ENCODE data around the gene POMGNT2.

Gene POMGNT2

GRCh38 chr3:43105596-43106292 lies at the start of gene POMGNT2:
Gene POMGNT2, minus strand, starts transcription at chr3:43106079. Its CDS starts 24,648 bp downstream, at chr3:43081431.
- peak; percentile 94 for DNase-seq

GRCh38 chr3:43154980-43155379 lies 49.1 kb upstream of the POMGNT2 start:
- no peak for DNase-seq

GRCh38 chr3:43153216-43154083 lies 47.6 kb upstream of the POMGNT2 start:
- no peak for DNase-seq

DNA sequence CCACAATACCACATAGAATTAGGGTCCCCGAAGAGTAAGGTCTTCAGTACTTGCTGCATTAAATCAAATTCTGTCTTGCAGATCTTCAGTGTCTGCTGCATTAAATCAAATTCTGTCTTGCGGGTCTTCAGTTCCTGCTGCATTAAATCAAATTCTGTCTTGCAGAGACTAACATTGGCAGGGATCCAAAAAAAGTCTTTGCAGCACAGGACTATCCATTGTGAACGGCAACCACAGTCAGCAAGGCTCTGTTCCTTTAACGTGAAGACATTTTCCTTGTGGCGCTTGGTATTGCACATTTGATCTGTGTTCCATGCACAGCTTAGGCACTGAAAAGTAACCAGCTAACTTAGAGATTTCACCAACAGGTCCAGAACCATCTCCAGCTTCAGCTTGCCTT lies 46.8 kb upstream of the POMGNT2 start:
- DNase-seq = peak; percentile 44

DNA sequence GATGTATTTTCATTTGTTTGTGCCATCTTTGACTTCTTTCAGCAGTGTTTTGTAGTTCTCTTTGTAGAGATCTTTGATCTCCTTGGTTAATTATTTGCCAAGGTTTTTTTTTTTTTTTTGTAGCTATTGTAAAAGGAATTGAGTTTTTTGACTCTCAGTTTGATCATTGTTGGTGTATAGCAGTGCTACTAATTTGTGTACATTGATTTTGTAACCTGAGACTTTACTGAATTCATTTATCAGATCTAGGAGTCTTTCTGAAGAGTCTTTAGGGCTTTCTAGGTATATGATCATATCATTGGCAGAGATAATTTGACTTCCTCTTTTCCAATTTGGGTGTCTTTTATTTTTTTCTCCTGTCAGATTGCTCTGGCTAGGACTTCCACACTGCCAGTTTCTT lies 42.2 kb upstream of the POMGNT2 start:
- DNase-seq = peak; percentile 15

GRCh38 chr3:43146599-43146998 lies 40.7 kb upstream of the POMGNT2 start:
- no peak for DNase-seq

DNA sequence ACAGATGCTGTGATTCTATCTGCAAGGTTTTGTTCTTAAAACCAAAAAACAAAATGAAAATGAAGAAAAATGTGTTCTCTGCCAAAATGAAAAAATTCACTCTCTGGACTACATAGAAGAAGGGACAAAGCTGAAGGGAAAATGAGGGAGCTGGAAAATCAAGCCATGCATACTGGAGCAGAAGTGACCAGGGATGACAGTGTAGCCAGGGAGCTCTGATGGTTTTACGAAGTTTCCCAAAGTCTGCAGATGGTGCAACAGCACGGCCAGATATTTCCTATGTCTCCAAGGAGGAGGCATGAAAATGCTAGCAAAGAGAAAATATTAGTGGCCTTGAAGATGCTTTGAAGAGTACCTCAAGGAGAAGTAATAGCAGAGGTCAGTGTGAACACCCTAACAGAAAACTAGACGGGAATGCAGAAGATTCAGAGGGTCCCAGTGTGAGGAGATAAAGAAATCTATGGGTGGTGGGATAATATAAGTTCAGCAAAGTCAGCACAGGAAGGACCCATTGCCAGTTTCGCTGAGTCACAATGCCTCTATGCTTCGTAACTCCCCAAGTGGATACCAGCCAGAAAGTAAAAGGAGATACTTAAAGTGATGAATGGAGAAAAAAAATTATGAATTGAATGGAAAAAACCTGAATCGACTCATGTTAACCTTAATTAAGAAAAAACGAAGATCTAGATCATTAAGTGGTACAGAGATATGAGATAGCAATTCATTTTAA lies 39.0 kb upstream of the POMGNT2 start:
- DNase-seq = peak; percentile 46

DNA sequence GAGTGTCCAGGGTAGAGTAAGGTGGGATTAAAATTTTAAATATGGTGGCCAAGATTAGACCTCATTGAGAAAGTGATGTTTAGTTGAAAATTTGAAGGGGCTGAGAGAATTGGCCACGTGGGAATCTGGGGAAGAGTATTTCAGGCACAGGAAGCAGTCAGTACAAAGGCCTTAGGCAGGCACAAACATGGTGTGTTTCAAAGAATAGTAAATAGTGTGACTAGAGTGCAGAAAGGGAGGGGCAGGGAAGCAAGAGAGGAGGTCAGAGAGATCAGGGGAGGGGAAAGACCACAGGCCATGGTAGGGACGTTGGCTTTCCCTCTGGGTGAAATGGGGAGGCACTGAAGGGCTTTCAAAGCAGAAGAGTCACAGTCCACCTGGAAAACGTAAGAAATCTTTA lies 36.6 kb upstream of the POMGNT2 start:
- DNase-seq = no peak

DNA sequence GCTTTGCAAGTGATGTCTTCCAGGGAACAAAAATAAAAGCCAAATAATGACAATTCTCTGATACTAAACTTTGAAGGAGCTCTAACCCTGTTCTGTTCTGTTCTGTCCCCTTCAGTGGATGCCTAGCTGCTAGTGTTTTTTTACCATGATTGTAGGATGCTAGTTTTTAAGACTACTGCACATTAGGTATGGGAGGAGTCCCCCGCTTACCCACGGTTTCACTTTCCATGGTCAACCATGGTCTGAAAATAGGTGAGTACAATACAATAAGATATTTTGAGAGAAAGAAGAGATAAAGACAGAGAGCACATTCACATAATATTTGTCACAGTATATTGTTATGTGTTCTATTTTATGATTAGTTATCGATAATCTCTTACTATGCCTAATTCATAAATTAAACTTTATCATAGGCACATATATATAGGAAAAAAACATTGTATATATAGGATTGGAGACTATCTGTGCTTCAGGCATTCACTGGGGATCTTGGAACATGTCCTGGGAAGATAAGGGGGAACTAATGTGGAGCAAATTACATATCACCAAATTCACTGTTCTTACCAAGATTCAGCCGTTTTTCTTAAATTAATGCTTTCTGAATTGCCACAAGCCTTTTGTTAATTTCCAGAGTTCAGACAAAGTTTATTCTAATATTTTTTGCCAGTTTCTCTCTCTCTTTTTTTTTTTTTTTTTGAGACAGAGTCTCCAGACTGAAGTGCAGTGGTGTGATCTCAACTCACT lies 32.8 kb upstream of the POMGNT2 start:
- no peak for DNase-seq

- no peak for DNase-seq
These were observed 27.2 kb upstream of the POMGNT2 start for GRCh38 chr3:43132870-43133636.

DNA sequence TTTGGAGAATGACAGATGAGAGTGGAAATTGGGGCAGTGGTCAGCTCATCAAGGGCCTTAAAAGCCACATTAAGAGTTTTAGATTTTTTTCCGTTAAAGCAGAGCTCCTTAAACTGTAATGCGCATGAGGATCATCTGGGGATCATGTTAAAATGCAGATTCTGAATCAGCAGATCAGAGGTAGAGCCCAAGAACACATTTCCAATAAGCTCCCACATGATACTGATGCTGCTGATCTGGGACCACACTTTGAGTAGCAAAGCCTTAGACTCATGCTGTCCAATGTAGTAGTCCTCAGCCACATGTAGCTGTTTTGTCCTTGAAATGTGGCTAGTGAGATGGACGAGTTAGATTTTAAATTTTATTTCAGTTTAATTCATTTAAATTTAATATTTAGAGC lies 26.3 kb upstream of the POMGNT2 start:
- DNase-seq = no peak

DNA sequence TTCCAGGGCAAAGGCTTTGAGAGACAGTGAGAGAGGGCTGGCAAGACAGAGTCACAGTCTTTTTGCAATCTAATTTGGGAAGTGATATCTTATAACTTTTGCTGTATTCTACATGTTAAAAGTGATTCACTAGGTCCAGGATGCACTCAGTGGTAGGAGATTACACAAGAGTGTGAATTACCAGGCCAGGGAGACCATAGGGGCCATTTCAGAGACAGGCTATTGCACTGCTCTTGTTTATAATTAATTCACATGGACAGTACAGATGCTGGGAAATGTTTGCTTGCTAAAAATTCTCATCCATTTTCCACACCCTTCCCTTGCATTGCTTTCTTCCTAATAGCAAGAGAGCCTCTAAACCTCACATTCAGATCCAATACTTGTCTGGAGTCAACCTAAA lies 22.6 kb upstream of the POMGNT2 start:
- DNase-seq = no peak

DNA sequence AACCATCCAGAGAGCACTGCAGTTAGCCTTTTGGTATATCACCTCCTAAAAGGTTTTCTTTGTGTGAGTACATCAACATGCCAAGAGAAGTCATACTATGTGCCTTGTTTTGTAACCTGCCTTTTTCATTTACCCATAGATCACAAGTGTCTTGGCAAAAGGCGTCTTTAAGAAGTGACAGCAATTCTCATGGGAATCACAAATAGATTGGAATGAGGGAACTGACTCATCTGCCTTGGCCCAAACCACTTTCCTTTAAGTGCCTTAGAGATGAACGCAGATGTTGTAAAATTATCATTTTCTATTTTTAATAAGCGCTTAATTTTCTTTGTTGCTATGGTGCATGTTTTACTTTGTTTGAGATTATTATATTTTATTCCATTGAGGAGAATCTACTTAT lies 20.7 kb upstream of the POMGNT2 start:
- no peak for DNase-seq

DNA sequence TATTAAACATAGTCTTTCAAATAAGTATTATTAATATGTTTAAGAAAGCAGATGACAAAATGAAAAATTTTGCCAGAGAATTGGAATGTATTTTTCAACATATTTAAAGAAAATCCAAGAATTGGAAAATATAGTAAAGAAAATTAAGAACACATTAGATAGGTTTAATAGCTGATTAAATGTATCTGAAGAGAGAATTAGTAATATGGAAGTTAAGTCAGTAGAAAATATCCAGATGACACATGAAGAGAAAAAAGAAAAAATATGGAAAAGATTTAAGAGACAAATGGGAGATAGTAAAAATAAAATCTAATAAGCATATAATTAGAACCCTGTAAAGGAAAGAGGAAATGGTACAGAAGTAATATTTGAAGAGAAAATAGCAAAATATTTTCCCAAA lies 18.0 kb upstream of the POMGNT2 start:
- no peak for DNase-seq

DNA sequence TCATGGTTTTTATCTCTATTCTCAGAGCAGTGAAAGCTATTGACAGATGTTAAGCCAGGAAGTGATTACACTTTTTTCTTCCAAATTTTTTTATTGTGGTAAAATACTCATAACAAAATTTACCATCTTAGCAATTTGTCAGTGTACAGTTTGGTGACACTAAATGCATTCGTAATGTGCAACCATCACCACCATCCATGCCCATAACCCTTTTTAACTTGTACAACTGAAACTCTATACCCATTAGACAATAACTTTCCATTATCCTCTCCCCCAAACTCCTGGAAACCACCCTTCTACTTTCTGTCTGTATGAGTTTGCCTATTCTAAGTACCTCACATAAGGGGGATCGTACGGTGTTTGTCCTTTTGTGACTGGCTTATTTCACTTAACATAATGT lies 15.1 kb upstream of the POMGNT2 start:
- DNase-seq = no peak

- DNase-seq = no peak
These were observed 11.4 kb upstream of the POMGNT2 start for GRCh38 chr3:43117257-43117656.

DNA sequence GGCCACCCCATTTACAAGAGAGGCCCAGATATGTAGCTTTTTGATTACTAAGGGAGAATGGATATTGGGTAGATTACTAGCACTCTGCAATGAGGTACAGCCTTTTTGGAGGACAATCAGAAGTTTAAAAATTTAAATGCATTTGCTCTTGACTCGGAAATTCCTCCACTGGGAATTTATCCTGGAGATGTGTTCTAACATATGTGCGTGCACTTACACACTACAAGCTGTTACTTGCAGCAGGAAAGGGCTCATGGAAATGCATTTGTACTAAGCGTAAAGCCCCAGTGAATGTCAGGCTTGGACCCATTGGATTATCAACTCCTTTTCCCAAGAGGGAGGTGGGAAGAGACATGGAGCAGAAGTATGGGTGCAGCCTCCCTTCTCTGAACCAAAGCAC lies 7.8 kb upstream of the POMGNT2 start:
- DNase-seq = no peak

- DNase-seq = no peak
These were observed 382 bp upstream of the POMGNT2 start for GRCh38 chr3:43106293-43106628.

DNA sequence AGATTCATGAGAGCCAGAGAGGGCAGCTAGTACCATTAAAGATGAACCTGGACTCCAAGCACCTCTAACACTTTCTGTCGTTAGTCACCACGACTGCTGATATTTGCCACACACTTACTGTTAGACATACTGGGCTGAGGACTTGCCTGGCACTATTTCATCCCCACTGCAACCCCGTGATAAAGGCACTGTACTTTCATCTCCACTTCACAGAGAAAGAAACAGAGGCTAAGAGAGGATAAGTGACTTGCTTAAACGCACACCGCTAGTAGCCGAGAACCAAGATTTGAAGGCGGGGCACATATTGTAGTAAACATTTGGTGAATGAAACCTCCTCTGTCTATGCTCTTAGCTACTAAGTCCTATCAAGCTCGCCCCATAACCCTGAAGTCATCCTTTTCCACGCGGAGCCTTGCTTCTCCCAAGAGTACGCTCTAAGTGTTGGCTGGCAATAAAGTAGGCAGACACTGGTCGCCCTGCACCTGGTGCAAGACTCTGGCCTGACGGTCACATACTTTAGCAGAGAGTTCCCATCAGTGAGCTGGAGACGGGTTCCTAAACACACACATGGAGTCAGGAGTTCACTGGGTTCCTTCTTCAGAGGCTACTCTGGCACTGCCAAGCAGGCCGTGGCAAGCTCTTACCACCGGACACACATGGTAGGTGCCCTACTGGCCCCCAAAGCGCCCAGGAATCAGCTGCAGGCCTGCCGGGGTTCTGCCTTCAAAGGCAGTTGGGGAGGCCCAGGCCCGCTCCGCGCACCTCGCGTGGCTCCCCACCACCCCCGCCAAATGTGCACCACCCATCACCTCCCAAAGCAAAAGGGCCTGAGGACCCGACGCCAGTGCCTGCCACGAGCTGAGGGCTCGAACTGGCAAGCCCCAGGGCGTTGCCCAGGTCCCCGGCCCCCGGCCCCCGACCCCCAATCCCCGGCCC lies 951 bp downstream of the POMGNT2 start:
- DNase-seq = peak; percentile 84

DNA sequence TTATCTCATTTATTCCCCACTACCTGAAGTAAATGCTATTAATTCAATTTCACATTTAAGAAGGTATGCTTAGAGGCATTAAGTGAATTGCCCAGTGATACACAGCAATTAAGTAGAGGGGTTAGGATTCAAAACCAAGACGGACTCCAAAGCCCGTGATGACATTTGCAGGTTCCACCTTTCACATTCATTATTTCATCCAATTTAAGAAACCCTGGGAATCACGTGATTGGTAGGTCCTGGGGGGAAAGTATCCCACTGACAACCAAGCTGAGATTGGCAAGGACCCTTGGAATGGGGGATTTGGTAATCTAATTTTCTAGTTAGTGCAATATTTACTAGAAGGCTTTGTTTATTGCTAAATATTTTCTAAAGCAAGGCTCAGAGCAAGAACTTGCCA lies 1.8 kb downstream of the POMGNT2 start:
- no peak for DNase-seq

Data from hematopoietic multipotent progenitor cell treated with erythropoietin and hydrocortisone succinate and interleukin-3 and kit ligand, for 6 days (in vitro differentiated cells).